ENCODE results near the gene MAB21L3.

Gene MAB21L3

GRCh38 chr1:116089870-116090269 is 21.3 kb upstream of the MAB21L3 start:
- H3K4me1 ChIP-seq (ENCODE audit: control insufficient read depth, insufficient read depth, low read length, unreplicated experiment), result no peaks in the 10 kb centered on the region
- H3K4me3 ChIP-seq (ENCODE audit: low read depth, low read length), result no peak overlapping the region
- H2AFZ ChIP-seq (ENCODE audit: low read length, unreplicated experiment), result no peak overlapping the region
- H3K79me2 ChIP-seq (ENCODE audit: control insufficient read depth, insufficient read depth, low read length, unreplicated experiment), result no peaks in the 10 kb centered on the region
- no peak overlapping the region for H3K27ac ChIP-seq (ENCODE audit: low read depth, low read length)
- H3K27me3 ChIP-seq (ENCODE audit: insufficient read depth, low read length), result no peaks in the 10 kb centered on the region
- peaks cover 31% of the 10 kb centered on the region; the same call in 1 of the 2 replicates for H3K36me3 ChIP-seq (ENCODE audit: insufficient read depth, low read length)

GRCh38 chr1:116091083-116091482 is 20.1 kb upstream of the MAB21L3 start:
- peaks cover 39% of the 10 kb centered on the region for H3K36me3 ChIP-seq (ENCODE audit: insufficient read depth, low read length)
- no peak overlapping the region for H3K27ac ChIP-seq (ENCODE audit: low read depth, low read length)
- no peak overlapping the region for H3K4me3 ChIP-seq (ENCODE audit: low read depth, low read length)
- no peaks in the 10 kb centered on the region for H3K4me1 ChIP-seq (ENCODE audit: control insufficient read depth, insufficient read depth, low read length, unreplicated experiment)
- H3K79me2 ChIP-seq (ENCODE audit: control insufficient read depth, insufficient read depth, low read length, unreplicated experiment), result no peaks in the 10 kb centered on the region
- H2AFZ ChIP-seq (ENCODE audit: low read length, unreplicated experiment), result no peak overlapping the region
- H3K27me3 ChIP-seq (ENCODE audit: insufficient read depth, low read length), result no peaks in the 10 kb centered on the region

- no peak overlapping the region for H2AFZ ChIP-seq (ENCODE audit: low read length, unreplicated experiment)
- H3K79me2 ChIP-seq (ENCODE audit: control insufficient read depth, insufficient read depth, low read length, unreplicated experiment), result no peaks in the 10 kb centered on the region
- no peaks in the 10 kb centered on the region for H3K27me3 ChIP-seq (ENCODE audit: insufficient read depth, low read length)
- peaks cover 41% of the 10 kb centered on the region for H3K36me3 ChIP-seq (ENCODE audit: insufficient read depth, low read length)
- no peak overlapping the region for H3K27ac ChIP-seq (ENCODE audit: low read depth, low read length)
- H3K4me3 ChIP-seq (ENCODE audit: low read depth, low read length), result no peak overlapping the region
- H3K4me1 ChIP-seq (ENCODE audit: control insufficient read depth, insufficient read depth, low read length, unreplicated experiment), result no peaks in the 10 kb centered on the region
Observed at GRCh38 chr1:116092752-116093489, 18.3 kb upstream of the MAB21L3 start.

DNA sequence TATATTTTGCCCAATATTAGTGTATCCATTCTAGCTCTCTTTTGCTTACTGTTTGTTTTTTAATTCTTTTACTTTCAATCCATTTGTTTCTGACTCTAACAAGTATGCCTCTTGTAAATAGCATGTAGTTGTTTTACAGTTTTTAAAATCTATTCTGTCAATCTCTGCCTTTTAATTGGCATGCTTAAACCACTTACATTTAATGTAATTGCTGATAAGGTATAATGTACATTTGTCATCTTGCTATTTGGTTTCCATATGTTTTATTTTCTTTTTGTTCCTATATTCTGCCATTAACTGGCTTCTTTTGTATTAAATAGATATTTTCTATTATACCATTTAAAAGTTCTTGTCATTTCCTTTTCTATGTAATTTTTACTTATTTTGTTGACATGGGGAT is 16.2 kb upstream of the MAB21L3 start:
- Histone ChIP-seq H2AFZ (ENCODE audit: low read length, unreplicated experiment) (no peak overlapping the region), H3K4me1 (ENCODE audit: control insufficient read depth, insufficient read depth, low read length, unreplicated experiment) (no peaks in the 10 kb centered on the region), H3K27me3 (ENCODE audit: insufficient read depth, low read length) (no peaks in the 10 kb centered on the region), H3K79me2 (ENCODE audit: control insufficient read depth, insufficient read depth, low read length, unreplicated experiment) (no peaks in the 10 kb centered on the region), H3K4me3 (ENCODE audit: low read depth, low read length) (no peak overlapping the region), H3K27ac (ENCODE audit: low read depth, low read length) (no peak overlapping the region), H3K36me3 (ENCODE audit: insufficient read depth, low read length) (peaks cover 30% of the 10 kb centered on the region)

GRCh38 chr1:116096013-116096618 is 15.1 kb upstream of the MAB21L3 start:
- Histone ChIP-seq H3K36me3 (ENCODE audit: insufficient read depth, low read length) (peaks cover 24% of the 10 kb centered on the region), H3K4me1 (ENCODE audit: control insufficient read depth, insufficient read depth, low read length, unreplicated experiment) (no peaks in the 10 kb centered on the region), H2AFZ (ENCODE audit: low read length, unreplicated experiment) (no peak overlapping the region), H3K79me2 (ENCODE audit: control insufficient read depth, insufficient read depth, low read length, unreplicated experiment) (no peaks in the 10 kb centered on the region), H3K27me3 (ENCODE audit: insufficient read depth, low read length) (no peaks in the 10 kb centered on the region), H3K27ac (ENCODE audit: low read depth, low read length) (no peak overlapping the region), H3K4me3 (ENCODE audit: low read depth, low read length) (no peak overlapping the region)

DNA sequence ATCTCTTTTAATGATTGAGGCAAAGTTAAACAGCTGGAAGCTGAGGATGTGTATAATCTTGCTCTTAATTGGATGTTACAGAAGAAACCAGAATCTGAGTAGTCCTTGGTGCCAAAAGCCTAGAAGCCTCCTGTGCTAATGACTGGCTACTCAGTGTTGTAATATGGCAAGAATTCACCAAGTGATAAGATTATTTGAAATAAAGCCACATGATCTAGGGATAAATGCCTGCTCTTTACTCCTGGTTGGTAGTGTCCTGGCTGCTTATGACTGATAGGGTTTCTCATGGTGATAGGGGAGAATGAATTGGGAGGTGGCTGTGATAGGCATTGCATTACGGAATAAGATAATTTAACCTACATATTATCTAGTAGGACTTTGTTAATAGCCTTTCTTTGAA is 13.6 kb upstream of the MAB21L3 start:
- Histone ChIP-seq H3K79me2 (ENCODE audit: control insufficient read depth, insufficient read depth, low read length, unreplicated experiment) (no peaks in the 10 kb centered on the region), H2AFZ (ENCODE audit: low read length, unreplicated experiment) (no peak overlapping the region), H3K27ac (ENCODE audit: low read depth, low read length) (no peak overlapping the region), H3K36me3 (ENCODE audit: insufficient read depth, low read length) (peaks cover 16% of the 10 kb centered on the region; the same call in 1 of the 2 replicates), H3K4me1 (ENCODE audit: control insufficient read depth, insufficient read depth, low read length, unreplicated experiment) (no peaks in the 10 kb centered on the region), H3K27me3 (ENCODE audit: insufficient read depth, low read length) (no peaks in the 10 kb centered on the region), H3K4me3 (ENCODE audit: low read depth, low read length) (no peak overlapping the region)

- Histone ChIP-seq H3K4me3 (ENCODE audit: low read depth, low read length) (no peak overlapping the region), H3K27ac (ENCODE audit: low read depth, low read length) (no peak overlapping the region), H3K36me3 (ENCODE audit: insufficient read depth, low read length) (peaks cover 10% of the 10 kb centered on the region; the same call in 1 of the 2 replicates), H3K4me1 (ENCODE audit: control insufficient read depth, insufficient read depth, low read length, unreplicated experiment) (no peaks in the 10 kb centered on the region), H3K79me2 (ENCODE audit: control insufficient read depth, insufficient read depth, low read length, unreplicated experiment) (no peaks in the 10 kb centered on the region), H3K27me3 (ENCODE audit: insufficient read depth, low read length) (no peaks in the 10 kb centered on the region), H2AFZ (ENCODE audit: low read length, unreplicated experiment) (no peak overlapping the region)
Observed at GRCh38 chr1:116099379-116099778, 11.8 kb upstream of the MAB21L3 start.

DNA sequence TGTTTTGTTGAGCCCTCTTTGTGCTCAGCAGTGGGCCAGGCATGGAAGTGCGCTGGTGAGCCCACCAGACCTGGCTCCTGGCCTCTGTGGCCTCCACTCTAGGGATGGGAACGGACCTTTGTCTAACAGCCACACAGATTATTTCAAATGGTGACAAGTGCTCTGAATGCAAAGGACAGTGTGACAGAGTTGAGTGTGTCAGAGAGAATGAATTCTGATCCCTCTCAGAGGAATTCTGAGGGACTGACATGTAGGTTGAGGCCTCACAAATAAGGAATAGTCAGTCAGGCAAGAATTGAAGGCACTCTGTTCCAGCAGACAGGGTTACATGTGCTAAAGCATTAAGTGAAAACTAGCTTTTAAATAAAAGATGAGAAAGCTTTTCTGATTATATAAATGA is 11.3 kb upstream of the MAB21L3 start:
- Histone ChIP-seq H3K27ac (ENCODE audit: low read depth, low read length) (no peak overlapping the region), H3K79me2 (ENCODE audit: control insufficient read depth, insufficient read depth, low read length, unreplicated experiment) (no peaks in the 10 kb centered on the region), H3K4me1 (ENCODE audit: control insufficient read depth, insufficient read depth, low read length, unreplicated experiment) (no peaks in the 10 kb centered on the region), H3K36me3 (ENCODE audit: insufficient read depth, low read length) (peaks cover 9% of the 10 kb centered on the region; the same call in 1 of the 2 replicates), H3K4me3 (ENCODE audit: low read depth, low read length) (no peak overlapping the region), H3K27me3 (ENCODE audit: insufficient read depth, low read length) (no peaks in the 10 kb centered on the region), H2AFZ (ENCODE audit: low read length, unreplicated experiment) (no peak overlapping the region)

- peaks cover 1% of the 10 kb centered on the region for H3K4me1 ChIP-seq (ENCODE audit: control insufficient read depth, insufficient read depth, low read length, unreplicated experiment)
Observed at GRCh38 chr1:116104667-116105066, 6.5 kb upstream of the MAB21L3 start.

DNA sequence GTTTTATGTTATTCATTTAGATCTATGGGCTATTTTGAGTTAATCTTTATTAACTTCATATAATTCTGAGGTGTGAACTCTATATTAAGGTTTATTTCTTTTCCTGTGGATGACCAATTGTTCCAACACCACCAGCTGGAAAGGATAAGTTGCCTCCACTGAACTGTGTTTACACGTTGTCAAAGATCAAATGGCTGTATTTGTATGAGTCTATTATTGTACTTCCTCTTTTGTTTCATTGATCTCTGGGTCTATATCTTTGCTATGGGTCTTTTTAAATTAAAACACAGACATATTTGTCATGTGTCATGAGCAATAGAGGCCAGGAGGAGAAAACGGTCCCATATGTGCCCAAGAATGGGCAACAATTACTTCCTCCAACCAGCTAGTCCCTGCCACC is 5.2 kb upstream of the MAB21L3 start:
- H3K27me3 ChIP-seq (ENCODE audit: insufficient read depth, low read length), result no peaks in the 10 kb centered on the region
- no peak overlapping the region for H3K4me3 ChIP-seq (ENCODE audit: low read depth, low read length)

More at GRCh38 chr1:116104667-116105066, 6.5 kb upstream of the MAB21L3 start:
- Histone ChIP-seq H3K4me3 (ENCODE audit: low read depth, low read length) (no peak overlapping the region), H2AFZ (ENCODE audit: low read length, unreplicated experiment) (no peak overlapping the region), H3K79me2 (ENCODE audit: control insufficient read depth, insufficient read depth, low read length, unreplicated experiment) (no peaks in the 10 kb centered on the region), H3K27me3 (ENCODE audit: insufficient read depth, low read length) (no peaks in the 10 kb centered on the region), H3K27ac (ENCODE audit: low read depth, low read length) (no peak overlapping the region), H3K36me3 (ENCODE audit: insufficient read depth, low read length) (no peaks in the 10 kb centered on the region)

GRCh38 chr1:116106646-116107045 is 4.6 kb upstream of the MAB21L3 start:
- Histone ChIP-seq H3K27me3 (ENCODE audit: insufficient read depth, low read length) (no peaks in the 10 kb centered on the region), H3K27ac (ENCODE audit: low read depth, low read length) (no peak overlapping the region), H3K36me3 (ENCODE audit: insufficient read depth, low read length) (no peaks in the 10 kb centered on the region), H3K4me3 (ENCODE audit: low read depth, low read length) (no peak overlapping the region), H3K79me2 (ENCODE audit: control insufficient read depth, insufficient read depth, low read length, unreplicated experiment) (no peaks in the 10 kb centered on the region), H3K4me1 (ENCODE audit: control insufficient read depth, insufficient read depth, low read length, unreplicated experiment) (peaks cover 8% of the 10 kb centered on the region), H2AFZ (ENCODE audit: low read length, unreplicated experiment) (no peak overlapping the region)

More for the DNA sequence above, 5.2 kb upstream of the MAB21L3 start:
- Histone ChIP-seq H3K27ac (ENCODE audit: low read depth, low read length) (no peak overlapping the region), H3K36me3 (ENCODE audit: insufficient read depth, low read length) (no peaks in the 10 kb centered on the region), H3K4me1 (ENCODE audit: control insufficient read depth, insufficient read depth, low read length, unreplicated experiment) (peaks cover 8% of the 10 kb centered on the region), H3K79me2 (ENCODE audit: control insufficient read depth, insufficient read depth, low read length, unreplicated experiment) (no peaks in the 10 kb centered on the region), H2AFZ (ENCODE audit: low read length, unreplicated experiment) (no peak overlapping the region)

Data from ACC112 (cell line).